GM23338 (cell line): ENCODE data around the gene RASIP1.

Source experiments
- CREB1 ChIP-seq: fragments of 250-450 bp; sonication (Bioruptor Pico); IDR thresholded peaks from 2 replicates; pipeline ENCODE4 v1.5.0; 2020; ENCODE audit warnings: low read depth, mild to moderate bottlenecking, moderate library complexity
- EZH2 ChIP-seq: fragments of 200-600 bp; sonication (generic); IDR thresholded peaks from one replicate; pipeline ENCODE4 v1.8.0; 2017; ENCODE audit warnings: antibody characterized with exemption, mild to moderate bottlenecking, low read depth; ENCODE audit not compliant: unreplicated experiment
- EZH2phosphoT487 ChIP-seq: fragments of 200-600 bp; sonication (generic); IDR thresholded peaks from one replicate; pipeline ENCODE4 v1.8.1; 2018; ENCODE audit warnings: antibody characterized with exemption; ENCODE audit not compliant: unreplicated experiment
- JUNB ChIP-seq: IDR thresholded peaks from one replicate; pipeline ENCODE4 v1.6.1; 2016; ENCODE audit warnings: antibody characterized with exemption; ENCODE audit not compliant: unreplicated experiment
- NANOG ChIP-seq: IDR thresholded peaks from 2 replicates; pipeline ENCODE4 v1.6.1; 2016; ENCODE audit warnings: antibody characterized with exemption, borderline replicate concordance
- POLR2AphosphoS5 ChIP-seq: IDR thresholded peaks from 2 replicates; pipeline ENCODE4 v1.6.1; 2016; ENCODE audit warnings: antibody characterized with exemption, low read depth
- STAT1 ChIP-seq: IDR thresholded peaks from one replicate; pipeline ENCODE4 v1.6.1; 2016; ENCODE audit warnings: antibody characterized with exemption; ENCODE audit not compliant: unreplicated experiment
- ZNF114 ChIP-seq: fragments of 250-450 bp; sonication (Bioruptor Pico); IDR thresholded peaks from 2 replicates; pipeline ENCODE4 v1.5.0; 2020; ENCODE audit warnings: mild to moderate bottlenecking, moderate library complexity
- ZNF331 ChIP-seq: fragments of 250-450 bp; sonication (Bioruptor Pico); IDR thresholded peaks from 2 replicates; pipeline ENCODE4 v1.5.0; 2020; ENCODE audit warnings: low read depth, mild to moderate bottlenecking, moderate library complexity
- TF ChIP-seq, protein P1 (sequence below), 2 experiments: fragments of 200-600 bp in 1 of 2; sonication (generic) in 1 of 2; conservative IDR thresholded peaks; 2 replicates each; pipeline versions ENCODE4 v1.5.1 to v1.6.1; 2016 to 2017; ENCODE audit warnings: antibody characterized with exemption in 2 of 2, low read depth in 2 of 2, mild to moderate bottlenecking in 2 of 2, moderate library complexity in 1 of 2
- TF ChIP-seq, protein P2 (sequence below): IDR thresholded peaks from one replicate; pipeline ENCODE4 v1.6.1; 2018; ENCODE audit warnings: antibody characterized with exemption; ENCODE audit not compliant: unreplicated experiment
- TF ChIP-seq, protein P3 (sequence below): fragments of 250-450 bp; sonication (Bioruptor Pico); IDR thresholded peaks from 2 replicates; pipeline ENCODE4 v1.5.0; 2020; ENCODE audit warnings: mild to moderate bottlenecking, moderate library complexity

DNA sequence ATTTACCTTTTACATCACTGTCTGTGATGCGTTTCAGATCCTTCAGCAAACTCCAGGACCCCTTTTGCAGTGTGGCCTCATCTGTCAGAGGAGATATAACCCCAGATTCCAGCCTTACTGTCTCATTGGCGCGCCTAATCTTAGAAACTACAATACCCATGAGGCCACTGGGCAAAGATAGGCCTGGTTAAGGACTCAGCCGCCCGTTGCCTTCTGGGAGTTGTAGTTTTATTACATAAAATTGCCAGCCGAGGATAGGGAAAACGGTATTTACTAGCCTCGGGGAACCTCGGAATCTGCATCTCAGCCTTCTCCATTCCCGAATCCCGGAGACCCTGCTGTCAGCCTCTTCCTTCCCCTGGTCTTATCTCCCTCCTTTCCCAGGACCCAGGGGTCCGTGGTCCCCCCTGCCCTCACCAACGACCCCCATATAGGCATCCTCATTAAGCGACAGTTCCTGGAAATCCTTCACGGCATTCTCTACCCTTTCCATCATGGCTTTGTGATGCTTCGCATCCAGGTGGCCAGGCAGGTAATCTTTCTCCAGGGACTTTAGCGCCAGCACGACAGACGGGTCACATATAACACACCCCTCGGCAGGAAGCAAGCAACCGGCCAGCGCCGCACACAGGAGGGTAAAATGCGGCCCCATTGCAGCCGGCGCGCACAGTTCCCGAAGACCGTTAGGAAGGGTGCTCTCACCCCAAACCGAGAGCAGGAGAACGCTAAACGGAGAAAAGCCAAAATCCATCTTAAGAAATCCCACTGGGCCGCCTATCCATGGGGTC is 5.0 kb upstream of the RASIP1 start:
- TF ChIP-seq, protein P1, sequence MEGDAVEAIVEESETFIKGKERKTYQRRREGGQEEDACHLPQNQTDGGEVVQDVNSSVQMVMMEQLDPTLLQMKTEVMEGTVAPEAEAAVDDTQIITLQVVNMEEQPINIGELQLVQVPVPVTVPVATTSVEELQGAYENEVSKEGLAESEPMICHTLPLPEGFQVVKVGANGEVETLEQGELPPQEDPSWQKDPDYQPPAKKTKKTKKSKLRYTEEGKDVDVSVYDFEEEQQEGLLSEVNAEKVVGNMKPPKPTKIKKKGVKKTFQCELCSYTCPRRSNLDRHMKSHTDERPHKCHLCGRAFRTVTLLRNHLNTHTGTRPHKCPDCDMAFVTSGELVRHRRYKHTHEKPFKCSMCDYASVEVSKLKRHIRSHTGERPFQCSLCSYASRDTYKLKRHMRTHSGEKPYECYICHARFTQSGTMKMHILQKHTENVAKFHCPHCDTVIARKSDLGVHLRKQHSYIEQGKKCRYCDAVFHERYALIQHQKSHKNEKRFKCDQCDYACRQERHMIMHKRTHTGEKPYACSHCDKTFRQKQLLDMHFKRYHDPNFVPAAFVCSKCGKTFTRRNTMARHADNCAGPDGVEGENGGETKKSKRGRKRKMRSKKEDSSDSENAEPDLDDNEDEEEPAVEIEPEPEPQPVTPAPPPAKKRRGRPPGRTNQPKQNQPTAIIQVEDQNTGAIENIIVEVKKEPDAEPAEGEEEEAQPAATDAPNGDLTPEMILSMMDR (conservative IDR thresholded peaks at IDR 0.05; ENCODE audit: low read depth in 2 of 2): no peak
- TF ChIP-seq ZNF114 (CRISPR knock-in tag) (no peak), EZH2 (no peak), POLR2AphosphoS5 (no peak; the same call in 1 of the 2 replicates), EZH2phosphoT487 (no peak), STAT1 (no peak), JUNB (no peak), NANOG (no peak), CREB1 (no peak), ZNF331 (no peak)
- TF ChIP-seq, protein P2, sequence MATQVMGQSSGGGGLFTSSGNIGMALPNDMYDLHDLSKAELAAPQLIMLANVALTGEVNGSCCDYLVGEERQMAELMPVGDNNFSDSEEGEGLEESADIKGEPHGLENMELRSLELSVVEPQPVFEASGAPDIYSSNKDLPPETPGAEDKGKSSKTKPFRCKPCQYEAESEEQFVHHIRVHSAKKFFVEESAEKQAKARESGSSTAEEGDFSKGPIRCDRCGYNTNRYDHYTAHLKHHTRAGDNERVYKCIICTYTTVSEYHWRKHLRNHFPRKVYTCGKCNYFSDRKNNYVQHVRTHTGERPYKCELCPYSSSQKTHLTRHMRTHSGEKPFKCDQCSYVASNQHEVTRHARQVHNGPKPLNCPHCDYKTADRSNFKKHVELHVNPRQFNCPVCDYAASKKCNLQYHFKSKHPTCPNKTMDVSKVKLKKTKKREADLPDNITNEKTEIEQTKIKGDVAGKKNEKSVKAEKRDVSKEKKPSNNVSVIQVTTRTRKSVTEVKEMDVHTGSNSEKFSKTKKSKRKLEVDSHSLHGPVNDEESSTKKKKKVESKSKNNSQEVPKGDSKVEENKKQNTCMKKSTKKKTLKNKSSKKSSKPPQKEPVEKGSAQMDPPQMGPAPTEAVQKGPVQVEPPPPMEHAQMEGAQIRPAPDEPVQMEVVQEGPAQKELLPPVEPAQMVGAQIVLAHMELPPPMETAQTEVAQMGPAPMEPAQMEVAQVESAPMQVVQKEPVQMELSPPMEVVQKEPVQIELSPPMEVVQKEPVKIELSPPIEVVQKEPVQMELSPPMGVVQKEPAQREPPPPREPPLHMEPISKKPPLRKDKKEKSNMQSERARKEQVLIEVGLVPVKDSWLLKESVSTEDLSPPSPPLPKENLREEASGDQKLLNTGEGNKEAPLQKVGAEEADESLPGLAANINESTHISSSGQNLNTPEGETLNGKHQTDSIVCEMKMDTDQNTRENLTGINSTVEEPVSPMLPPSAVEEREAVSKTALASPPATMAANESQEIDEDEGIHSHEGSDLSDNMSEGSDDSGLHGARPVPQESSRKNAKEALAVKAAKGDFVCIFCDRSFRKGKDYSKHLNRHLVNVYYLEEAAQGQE: no peak
- TF ChIP-seq, protein P3, sequence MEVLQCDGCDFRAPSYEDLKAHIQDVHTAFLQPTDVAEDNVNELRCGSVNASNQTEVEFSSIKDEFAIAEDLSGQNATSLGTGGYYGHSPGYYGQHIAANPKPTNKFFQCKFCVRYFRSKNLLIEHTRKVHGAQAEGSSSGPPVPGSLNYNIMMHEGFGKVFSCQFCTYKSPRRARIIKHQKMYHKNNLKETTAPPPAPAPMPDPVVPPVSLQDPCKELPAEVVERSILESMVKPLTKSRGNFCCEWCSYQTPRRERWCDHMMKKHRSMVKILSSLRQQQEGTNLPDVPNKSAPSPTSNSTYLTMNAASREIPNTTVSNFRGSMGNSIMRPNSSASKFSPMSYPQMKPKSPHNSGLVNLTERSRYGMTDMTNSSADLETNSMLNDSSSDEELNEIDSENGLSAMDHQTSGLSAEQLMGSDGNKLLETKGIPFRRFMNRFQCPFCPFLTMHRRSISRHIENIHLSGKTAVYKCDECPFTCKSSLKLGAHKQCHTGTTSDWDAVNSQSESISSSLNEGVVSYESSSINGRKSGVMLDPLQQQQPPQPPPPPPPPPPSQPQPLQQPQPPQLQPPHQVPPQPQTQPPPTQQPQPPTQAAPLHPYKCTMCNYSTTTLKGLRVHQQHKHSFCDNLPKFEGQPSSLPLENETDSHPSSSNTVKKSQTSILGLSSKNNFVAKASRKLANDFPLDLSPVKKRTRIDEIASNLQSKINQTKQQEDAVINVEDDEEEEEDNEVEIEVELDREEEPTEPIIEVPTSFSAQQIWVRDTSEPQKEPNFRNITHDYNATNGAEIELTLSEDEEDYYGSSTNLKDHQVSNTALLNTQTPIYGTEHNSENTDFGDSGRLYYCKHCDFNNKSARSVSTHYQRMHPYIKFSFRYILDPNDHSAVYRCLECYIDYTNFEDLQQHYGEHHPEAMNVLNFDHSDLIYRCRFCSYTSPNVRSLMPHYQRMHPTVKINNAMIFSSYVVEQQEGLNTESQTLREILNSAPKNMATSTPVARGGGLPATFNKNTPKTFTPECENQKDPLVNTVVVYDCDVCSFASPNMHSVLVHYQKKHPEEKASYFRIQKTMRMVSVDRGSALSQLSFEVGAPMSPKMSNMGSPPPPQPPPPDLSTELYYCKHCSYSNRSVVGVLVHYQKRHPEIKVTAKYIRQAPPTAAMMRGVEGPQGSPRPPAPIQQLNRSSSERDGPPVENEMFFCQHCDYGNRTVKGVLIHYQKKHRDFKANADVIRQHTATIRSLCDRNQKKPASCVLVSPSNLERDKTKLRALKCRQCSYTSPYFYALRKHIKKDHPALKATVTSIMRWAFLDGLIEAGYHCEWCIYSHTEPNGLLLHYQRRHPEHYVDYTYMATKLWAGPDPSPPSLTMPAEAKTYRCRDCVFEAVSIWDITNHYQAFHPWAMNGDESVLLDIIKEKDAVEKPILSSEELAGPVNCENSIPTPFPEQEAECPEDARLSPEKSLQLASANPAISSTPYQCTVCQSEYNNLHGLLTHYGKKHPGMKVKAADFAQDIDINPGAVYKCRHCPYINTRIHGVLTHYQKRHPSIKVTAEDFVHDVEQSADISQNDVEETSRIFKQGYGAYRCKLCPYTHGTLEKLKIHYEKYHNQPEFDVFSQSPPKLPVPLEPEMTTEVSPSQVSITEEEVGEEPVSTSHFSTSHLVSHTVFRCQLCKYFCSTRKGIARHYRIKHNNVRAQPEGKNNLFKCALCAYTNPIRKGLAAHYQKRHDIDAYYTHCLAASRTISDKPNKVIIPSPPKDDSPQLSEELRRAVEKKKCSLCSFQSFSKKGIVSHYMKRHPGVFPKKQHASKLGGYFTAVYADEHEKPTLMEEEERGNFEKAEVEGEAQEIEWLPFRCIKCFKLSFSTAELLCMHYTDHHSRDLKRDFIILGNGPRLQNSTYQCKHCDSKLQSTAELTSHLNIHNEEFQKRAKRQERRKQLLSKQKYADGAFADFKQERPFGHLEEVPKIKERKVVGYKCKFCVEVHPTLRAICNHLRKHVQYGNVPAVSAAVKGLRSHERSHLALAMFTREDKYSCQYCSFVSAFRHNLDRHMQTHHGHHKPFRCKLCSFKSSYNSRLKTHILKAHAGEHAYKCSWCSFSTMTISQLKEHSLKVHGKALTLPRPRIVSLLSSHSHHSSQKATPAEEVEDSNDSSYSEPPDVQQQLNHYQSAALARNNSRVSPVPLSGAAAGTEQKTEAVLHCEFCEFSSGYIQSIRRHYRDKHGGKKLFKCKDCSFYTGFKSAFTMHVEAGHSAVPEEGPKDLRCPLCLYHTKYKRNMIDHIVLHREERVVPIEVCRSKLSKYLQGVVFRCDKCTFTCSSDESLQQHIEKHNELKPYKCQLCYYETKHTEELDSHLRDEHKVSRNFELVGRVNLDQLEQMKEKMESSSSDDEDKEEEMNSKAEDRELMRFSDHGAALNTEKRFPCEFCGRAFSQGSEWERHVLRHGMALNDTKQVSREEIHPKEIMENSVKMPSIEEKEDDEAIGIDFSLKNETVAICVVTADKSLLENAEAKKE (CRISPR knock-in tag): no peak
